T follicular helper cell (primary cell): ENCODE measurements around the gene ZNF318.
"Not testable (repeated sequence)": the region's sequence is repeated elsewhere in the genome, so short reads cannot be mapped to it uniquely, and the experiment has no call there.

Source experiments
- DNase-seq: peaks from one replicate; pipeline ENCODE4 v3.0.0-alpha.2; 2020; ENCODE audit warnings: low read depth

ZNF318 gene

GRCh38 chr6:43389730-43390295 is 20.4 kb upstream of the ZNF318 start:
- no peak for DNase-seq

- no peak for DNase-seq
Observed at GRCh38 chr6:43386492-43386891, 17.0 kb upstream of the ZNF318 start.

- no peak for DNase-seq
Observed at GRCh38 chr6:43383021-43383667, 13.7 kb upstream of the ZNF318 start.

- DNase-seq: not testable (repeated sequence)
Observed at GRCh38 chr6:43380858-43381257, 11.4 kb upstream of the ZNF318 start.

GRCh38 chr6:43378631-43379030 is 9.2 kb upstream of the ZNF318 start:
- no peak for DNase-seq

- DNase-seq: no peak
Observed at GRCh38 chr6:43377710-43378229, 8.3 kb upstream of the ZNF318 start.

- no peak for DNase-seq
Observed at GRCh38 chr6:43376551-43376981, 7.1 kb upstream of the ZNF318 start.

- DNase-seq: no peak
Observed at GRCh38 chr6:43375693-43376092, 6.2 kb upstream of the ZNF318 start.

- DNase-seq: no peak
Observed at GRCh38 chr6:43373252-43373875, 3.9 kb upstream of the ZNF318 start.

- not testable (repeated sequence) for DNase-seq
Observed at GRCh38 chr6:43370003-43370580, 645 bp upstream of the ZNF318 start.

- no peak for DNase-seq
Observed at GRCh38 chr6:43368259-43369160, 937 bp downstream of the ZNF318 start.

GRCh38 chr6:43367245-43367984 is 2.0 kb downstream of the ZNF318 start:
- DNase-seq: no peak

- no peak for DNase-seq
Observed at GRCh38 chr6:43361269-43361668, 8.2 kb downstream of the ZNF318 start.

- DNase-seq: no peak
Observed at GRCh38 chr6:43359831-43360230, 9.6 kb downstream of the ZNF318 start.

GRCh38 chr6:43359381-43359780 is 10.1 kb downstream of the ZNF318 start:
- no peak for DNase-seq

GRCh38 chr6:43355862-43356590 is 13.4 kb downstream of the ZNF318 start:
- no peak for DNase-seq

- not testable (repeated sequence) for DNase-seq
Observed at GRCh38 chr6:43351951-43352350, 17.5 kb downstream of the ZNF318 start.

- DNase-seq: no peak
Observed at GRCh38 chr6:43347444-43347843, 22.0 kb downstream of the ZNF318 start.

GRCh38 chr6:43347021-43347420 is 22.4 kb downstream of the ZNF318 start:
- DNase-seq: no peak

GRCh38 chr6:43346243-43346642 is 23.2 kb downstream of the ZNF318 start:
- not testable (repeated sequence) for DNase-seq
